GM06990 (cell line): ENCODE measurements around the gene ANKRD52.
"Not testable (repeated sequence)": the region's sequence is repeated elsewhere in the genome, so short reads cannot be mapped to it uniquely, and the experiment has no call there.

Experiments
- DNase-seq: peaks from one replicate; pipeline ENCODE4 v3.0.0-alpha.2; 2011; ENCODE audit not compliant: insufficient read length; ENCODE audit errors: extremely low read depth
- H3K27me3 ChIP-seq: replicated peaks from 2 replicates; pipeline ENCODE4 v1.6.0; 2011; ENCODE audit warnings: low read length; ENCODE audit not compliant: control insufficient read depth, insufficient read depth
- H3K36me3 ChIP-seq: 2 replicates; pipeline ENCODE4 v1.5.1; 2011; ENCODE audit warnings: low read length; ENCODE audit not compliant: control insufficient read depth, insufficient read depth
- H3K4me3 ChIP-seq: replicated peaks from 2 replicates; pipeline ENCODE4 v1.5.1; 2011; ENCODE audit warnings: low read depth, mild to moderate bottlenecking, control low read depth, low read length
- CTCF ChIP-seq: IDR thresholded peaks from 2 replicates; pipeline ENCODE4 v1.5.1; 2011; ENCODE audit warnings: low read length, control low read depth, mild to moderate bottlenecking, inconsistent platforms; ENCODE audit not compliant: insufficient read depth, poor library complexity, severe bottlenecking

ANKRD52 gene

DNA sequence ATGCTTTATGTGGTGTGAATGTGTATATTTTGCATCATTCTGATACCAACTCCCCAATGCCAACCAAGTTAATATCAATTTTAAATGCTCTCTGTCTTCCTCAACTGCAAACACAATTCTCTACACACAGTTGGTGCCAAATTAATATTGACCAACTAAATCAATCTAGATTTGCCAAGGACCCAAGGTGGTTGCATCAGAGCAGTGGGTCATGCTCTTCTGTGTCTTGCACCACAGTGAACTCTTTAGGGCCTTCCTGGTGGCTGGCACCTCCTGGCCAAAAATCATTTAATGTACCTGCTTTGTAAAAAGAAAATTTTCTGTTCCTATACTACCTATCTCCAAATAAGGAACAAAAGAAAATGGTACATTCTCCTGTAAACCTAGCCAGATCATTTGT is 22.7 kb upstream of the ANKRD52 start:
- H3K36me3 ChIP-seq, result peaks cover 18% of the 10 kb centered on the region
- DNase-seq, result no peak
- H3K27me3 ChIP-seq, result no peaks in the 10 kb centered on the region
- H3K4me3 ChIP-seq, result no peak overlapping the region
- TF ChIP-seq CTCF, result no peak

DNA sequence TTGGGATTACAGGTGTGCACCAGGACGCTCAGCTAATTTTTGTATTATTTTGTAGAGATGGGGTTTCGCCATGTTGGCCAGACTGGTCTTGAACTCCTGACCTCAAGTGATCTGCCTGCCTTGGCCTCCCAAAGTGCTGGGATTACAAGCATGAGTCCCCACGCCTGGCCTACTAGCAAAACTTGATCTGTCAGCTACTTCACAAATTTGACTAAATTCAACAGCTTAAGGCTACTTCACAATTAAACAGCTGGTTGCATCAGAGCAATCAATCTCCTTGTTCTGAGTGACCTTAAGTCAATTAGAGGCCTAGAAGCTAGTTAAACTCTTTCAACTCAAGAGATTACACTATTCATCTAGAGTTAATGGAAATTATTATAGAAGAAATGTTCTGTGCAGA is 20.7 kb upstream of the ANKRD52 start:
- no peak overlapping the region for H3K4me3 ChIP-seq
- DNase-seq, result no peak
- peaks cover 31% of the 10 kb centered on the region for H3K36me3 ChIP-seq
- H3K27me3 ChIP-seq, result no peaks in the 10 kb centered on the region
- no peak for TF ChIP-seq CTCF

DNA sequence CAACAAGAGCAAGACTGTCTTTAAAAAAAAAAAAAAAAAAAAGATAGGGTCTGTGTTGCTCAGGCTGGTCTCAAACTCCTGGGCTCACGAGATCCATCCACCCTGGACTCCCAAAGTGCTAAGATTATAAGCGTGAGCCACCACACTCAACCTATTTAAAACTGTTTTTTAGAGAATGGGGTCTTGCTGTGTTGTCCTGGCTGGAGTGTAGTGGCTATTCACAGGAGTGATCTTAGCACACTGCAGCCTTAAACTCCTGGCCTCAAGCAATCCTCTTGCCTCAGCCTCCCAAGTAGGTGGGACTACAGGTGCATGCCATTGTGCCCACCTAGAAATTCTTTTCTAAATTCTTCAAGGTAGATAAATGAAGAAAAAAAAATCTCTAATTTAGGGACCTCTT is 16.1 kb upstream of the ANKRD52 start:
- Histone ChIP-seq H3K36me3 (peaks cover 31% of the 10 kb centered on the region), H3K27me3 (no peaks in the 10 kb centered on the region), H3K4me3 (no peak overlapping the region)
- TF ChIP-seq CTCF, result no peak
- DNase-seq, result no peak

DNA sequence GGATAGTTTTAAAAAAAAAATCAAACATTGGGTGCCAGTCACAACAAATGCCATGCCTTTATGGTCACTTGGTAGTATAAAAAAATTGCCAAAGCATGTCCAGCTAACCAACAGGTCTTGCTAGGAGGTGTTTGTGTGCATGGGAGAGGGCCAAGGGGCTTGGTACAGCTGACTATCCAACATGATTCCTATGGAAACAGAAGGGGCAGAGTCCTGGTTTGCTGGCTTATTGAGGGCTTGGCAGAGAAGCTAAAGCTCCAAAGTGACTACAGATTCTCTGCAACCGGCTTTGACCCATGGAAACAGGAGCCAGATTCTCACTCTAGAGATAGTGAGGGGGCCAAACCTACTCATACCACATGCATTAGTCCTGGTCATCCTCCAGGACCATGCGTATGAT is 14.3 kb upstream of the ANKRD52 start:
- not testable (repeated sequence) for DNase-seq, H3K4me3 ChIP-seq, H3K27me3 ChIP-seq
- H3K36me3 ChIP-seq, result peaks cover 28% of the 10 kb centered on the region

- H3K36me3 ChIP-seq, result peaks cover 28% of the 10 kb centered on the region
- peak; percentile 48 for TF ChIP-seq CTCF
- H3K27me3 ChIP-seq, result no peaks in the 10 kb centered on the region
- no peak for DNase-seq
- no peak overlapping the region for H3K4me3 ChIP-seq
Observed at GRCh38 chr12:56271031-56271430, 12.8 kb upstream of the ANKRD52 start.

- Histone ChIP-seq H3K36me3 (peaks cover 4% of the 10 kb centered on the region), H3K4me3 (peak overlapping the region; percentile 76), H3K27me3 (no peaks in the 10 kb centered on the region)
- DNase-seq, result no peak
- no peak for TF ChIP-seq CTCF
Observed at GRCh38 chr12:56267443-56268071, 9.4 kb upstream of the ANKRD52 start.
